ENCODE data around the gene DLAT.
"Not testable (repeated sequence)": the region's sequence is repeated elsewhere in the genome, so short reads cannot be mapped to it uniquely, and the experiment has no call there.

DNA sequence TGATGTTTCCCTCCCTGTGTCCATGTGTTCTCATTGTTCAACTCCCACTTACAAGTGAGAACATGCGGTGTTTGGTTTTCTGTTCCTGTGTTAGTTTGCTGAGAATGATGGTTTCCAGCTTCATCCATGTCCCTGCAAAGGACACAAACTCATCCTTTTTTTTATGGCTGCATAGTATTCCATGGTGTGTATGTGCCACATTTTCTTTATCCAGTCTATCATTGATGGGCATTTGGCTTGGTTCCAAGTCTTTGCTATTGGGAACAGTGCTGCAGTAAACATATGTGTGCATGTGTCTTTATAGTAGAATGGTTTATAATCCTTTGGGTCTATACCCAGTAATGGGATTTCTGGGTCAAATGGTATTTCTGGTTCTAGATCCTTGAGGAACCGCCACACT is 21.4 kb downstream of the DLAT start:
- not testable (repeated sequence) for TF ChIP-seq EZH2phosphoT487 (IDR thresholded peaks at IDR 0.05; ENCODE audit: low read depth)
- TF ChIP-seq, protein P1, sequence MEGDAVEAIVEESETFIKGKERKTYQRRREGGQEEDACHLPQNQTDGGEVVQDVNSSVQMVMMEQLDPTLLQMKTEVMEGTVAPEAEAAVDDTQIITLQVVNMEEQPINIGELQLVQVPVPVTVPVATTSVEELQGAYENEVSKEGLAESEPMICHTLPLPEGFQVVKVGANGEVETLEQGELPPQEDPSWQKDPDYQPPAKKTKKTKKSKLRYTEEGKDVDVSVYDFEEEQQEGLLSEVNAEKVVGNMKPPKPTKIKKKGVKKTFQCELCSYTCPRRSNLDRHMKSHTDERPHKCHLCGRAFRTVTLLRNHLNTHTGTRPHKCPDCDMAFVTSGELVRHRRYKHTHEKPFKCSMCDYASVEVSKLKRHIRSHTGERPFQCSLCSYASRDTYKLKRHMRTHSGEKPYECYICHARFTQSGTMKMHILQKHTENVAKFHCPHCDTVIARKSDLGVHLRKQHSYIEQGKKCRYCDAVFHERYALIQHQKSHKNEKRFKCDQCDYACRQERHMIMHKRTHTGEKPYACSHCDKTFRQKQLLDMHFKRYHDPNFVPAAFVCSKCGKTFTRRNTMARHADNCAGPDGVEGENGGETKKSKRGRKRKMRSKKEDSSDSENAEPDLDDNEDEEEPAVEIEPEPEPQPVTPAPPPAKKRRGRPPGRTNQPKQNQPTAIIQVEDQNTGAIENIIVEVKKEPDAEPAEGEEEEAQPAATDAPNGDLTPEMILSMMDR (IDR thresholded peaks at IDR 0.05; ENCODE audit: low read depth, low read length) = not testable (repeated sequence)
